GM18519 (cell line): ENCODE data around the gene MORN1.

Experiments
- ATAC-seq: cut with Tn5 transposase; IDR thresholded peaks from one replicate; pipeline ENCODE4 v1.9.1; 2021; ENCODE audit warnings: mild to moderate bottlenecking, moderate library complexity; ENCODE audit not compliant: unreplicated experiment, low FRiP score

Gene MORN1

DNA sequence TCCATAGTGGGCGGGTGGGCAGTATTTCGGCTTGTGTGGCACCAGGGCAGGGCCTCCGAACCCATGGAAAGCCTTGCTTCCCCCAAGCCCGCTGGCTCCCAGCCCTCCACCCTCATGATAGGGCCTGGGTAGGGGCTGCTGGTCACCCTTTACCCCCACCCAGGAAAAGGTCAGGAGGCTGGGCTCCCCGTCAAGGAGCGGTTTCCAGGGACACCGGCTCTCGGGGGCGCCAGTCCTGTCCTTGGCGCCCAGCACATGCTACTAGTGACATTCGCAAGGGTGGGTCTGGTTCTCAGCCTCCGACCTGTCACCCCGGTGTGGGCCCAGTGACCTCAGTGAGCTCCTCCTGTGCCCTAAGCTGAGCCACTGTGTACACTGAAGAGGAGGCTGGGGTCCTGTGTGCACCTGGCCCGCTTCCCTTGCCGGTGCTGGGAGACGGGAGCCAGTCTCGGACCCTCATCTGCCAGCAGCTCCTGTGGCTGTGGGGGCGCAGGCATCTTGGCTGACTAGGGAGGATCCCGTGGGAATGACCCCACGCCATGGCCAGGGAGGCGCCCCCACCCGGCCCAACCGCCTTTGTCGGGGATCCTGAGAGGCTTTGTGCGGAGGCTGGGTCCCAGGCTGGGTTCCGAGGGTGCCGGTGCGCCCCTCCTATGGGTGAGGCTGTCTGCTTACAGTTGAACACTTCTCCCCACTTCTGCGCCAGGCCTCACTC is 108.6 kb downstream of the MORN1 start:
- no peak for ATAC-seq

- no peak for ATAC-seq
Observed at GRCh38 chr1:2279817-2280216, 111.5 kb downstream of the MORN1 start.

DNA sequence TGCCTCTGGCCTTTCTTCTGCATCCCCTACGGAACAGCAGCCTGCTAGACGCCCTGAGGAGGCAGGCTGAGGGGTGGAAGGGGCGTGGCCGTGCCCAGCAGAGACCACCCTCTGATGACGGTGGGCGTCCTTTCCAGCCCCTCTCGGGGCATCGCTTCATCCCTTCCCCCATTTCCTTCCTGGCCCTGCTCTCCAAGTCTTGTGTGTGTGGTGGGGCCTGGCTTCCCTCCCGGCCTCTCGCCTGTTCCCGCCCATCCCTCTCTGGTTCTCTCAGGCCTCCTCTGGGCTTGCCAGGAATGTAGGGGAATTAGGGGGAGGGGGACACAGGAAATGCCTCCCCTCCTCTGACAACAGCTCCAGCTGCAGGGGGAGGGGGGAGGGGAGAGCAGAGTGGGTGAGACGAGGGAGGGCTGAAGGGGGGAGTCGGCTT is 112.1 kb downstream of the MORN1 start:
- ATAC-seq: no peak

- ATAC-seq: no peak
Observed at GRCh38 chr1:2278591-2279209, 112.7 kb downstream of the MORN1 start.

DNA sequence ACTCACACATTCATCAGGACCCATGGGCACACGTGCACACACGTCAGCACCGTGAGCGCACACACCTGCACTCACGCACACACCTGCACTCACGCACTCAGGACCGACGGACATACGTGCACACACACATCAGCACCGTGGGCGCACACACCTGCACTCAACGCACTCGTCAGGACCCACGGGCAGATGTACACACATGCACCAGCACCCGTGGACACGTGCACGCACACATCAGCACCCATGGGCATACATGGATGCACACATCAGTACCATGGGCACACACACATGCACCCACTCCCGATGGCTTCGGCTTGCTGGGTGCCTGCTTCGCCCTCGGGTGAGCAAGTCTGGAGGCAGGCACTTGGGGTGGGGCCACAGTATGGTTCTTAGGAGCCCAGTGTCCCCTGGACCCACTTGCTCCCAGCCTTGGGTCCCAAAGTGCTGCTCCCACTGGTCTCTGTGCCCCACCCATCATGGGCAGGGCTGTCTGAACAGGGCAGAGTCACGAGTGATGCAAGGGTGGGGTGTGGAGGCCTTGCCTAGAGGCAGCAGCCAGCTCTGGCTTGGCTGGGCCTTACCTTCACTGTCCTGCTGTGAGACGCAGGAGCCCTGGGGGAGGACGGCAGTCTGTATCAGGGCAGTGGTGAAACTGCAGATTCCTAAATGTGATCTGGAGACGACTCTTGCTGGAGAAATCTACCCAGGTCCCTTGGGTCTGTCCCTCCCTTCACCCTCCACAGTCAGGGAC is 113.4 kb downstream of the MORN1 start:
- ATAC-seq: no peak

DNA sequence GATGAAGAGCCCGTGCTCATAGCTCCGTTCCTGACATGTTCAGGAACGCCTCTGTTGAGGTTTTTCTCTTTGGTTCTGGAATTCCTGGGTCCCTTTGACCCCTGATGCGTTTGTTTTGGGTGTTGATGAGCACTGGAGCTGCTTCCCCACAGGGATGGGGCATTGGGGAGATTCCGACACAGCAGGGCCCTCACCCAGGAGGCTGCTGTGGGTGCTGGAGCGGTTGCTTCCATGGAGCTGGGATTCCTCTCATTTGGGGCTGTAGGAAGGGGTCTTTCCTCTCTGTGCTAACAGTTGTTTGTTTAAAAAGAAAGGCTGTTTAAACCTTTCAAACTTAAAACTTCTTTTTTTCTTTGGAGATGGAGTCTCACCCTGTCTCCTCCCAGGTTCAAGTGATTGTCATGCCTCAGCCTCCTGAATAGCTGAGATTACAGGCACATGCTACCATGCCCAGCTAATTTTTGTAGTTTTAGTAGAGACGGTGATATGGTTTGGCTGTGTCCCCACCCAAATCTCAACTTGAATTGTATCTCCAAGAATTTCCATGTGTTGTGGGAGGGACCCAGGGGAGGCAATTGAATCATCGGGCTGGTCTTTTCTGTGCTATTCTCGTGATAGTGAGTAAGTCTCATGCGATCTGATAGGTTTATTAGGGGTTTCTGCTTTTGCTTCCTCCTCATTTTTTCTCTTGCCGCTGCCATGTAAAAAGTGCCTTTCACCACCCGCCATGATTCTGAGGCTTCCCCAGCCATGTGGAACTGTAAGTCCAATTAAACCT is 114.4 kb downstream of the MORN1 start:
- ATAC-seq: no peak

DNA sequence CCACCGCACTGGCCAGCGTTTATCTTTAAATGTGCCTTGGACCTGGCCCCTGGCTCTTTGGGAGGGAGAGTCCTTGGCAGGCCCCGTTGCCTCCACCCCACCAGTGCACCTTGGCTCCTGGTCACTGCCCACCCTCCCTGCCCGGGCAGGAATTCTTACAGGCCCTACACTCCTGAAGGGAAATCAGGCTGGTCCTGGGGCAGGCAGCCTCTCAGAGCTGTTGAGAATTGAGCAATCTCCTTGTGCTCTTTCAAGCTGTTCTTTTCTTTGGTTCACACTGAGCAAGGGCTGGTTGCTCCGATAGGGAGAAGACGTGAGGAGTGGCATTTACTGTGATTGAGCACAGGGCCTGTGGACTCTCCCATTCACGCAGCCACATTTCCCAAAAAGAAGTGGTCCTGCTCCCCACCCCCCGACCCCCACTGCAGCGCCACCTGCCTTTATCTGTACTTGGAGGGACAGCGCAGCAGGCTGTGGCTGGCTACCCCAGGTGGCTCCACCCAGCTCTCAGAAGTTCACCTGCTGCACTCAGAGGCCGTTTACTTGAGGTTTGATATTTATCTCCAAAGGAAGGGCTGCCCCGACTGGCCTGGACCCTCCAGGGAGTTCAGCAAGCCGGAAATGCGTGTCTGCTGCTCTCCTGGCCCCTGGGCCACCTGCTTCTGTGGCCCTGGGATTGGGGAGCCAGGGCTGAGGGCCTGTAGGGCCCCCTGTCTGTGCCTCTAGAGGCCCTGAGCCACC is 115.4 kb downstream of the MORN1 start:
- ATAC-seq: no peak

- no peak for ATAC-seq
Observed at GRCh38 chr1:2274929-2275475, 116.4 kb downstream of the MORN1 start.

DNA sequence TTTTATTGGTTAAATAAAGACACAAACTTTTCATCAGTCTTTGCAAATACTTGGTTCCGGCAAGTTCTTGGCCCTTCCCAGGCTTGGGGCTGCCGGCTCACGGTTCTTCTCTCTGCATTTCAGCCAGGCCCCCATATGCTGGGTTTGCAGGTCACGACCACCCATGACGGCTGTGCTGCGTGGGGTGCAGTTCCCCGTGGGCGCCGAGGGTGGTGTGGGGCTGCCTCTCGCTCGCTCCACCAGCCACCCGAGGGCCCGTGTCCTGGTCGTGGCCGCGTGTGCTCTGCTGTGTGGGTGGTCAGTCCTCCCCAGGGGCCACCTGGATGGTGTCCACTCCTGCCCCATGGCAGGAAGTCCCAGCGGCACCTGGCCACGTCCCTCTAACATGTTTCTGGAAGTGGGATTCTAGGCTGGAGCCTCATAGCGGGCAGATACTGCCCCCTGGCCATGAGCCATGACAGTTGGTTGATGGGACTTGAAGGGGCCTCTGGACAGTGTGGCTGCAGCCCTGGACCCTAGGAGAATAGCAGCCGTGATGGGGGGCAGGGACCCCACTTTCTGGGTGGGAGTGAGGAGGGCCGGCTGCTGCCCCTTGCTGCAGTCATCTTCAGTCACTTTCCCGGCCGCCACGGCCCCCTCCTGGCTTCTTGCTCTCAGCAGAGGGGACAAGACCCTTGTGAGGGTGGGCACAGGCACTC is 117.0 kb downstream of the MORN1 start:
- ATAC-seq: no peak

- ATAC-seq: no peak
Observed at GRCh38 chr1:2273401-2274090, 117.8 kb downstream of the MORN1 start.

- no peak for ATAC-seq
Observed at GRCh38 chr1:2272686-2273400, 118.5 kb downstream of the MORN1 start.

DNA sequence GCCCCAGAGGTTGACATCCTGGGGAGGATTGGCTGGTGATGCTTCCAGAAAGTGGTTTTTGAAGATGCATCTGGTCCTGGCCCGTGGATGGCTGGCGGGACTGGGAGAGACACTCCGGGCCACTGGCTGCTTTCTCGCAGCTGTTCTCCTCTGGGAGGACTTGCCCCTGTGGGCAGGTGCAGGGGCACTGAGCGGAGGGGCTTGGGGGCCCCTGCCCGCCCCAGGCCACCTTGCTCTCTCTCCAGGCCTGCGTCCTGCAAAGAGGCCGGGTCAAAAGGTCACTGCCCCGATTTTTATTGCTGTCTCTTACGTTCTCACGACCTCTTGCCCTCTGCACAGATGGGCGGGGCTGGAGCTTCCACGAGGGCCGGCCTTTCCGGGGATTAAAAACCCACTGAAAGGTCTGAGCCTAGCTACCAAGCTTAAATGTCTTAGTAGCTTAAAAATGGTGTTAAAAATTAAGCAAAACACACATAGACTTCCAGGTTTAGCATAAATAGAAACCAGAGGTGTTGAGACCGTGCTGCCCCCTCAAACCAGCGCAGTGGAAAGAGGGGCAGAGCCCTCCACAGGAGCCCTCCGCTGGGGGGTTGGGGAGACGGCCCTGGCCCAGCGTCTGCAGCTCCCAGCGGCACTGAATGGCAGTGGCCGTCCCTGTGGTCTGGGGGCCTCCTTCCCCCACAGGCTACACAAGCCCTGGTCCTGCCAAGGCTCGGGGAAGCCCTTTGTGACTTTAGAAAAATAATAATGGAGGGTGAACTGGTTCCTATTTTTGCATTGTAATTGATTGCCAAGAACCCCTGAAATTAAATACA is 119.3 kb downstream of the MORN1 start:
- no peak for ATAC-seq
